Stimulated activated CD8-positive, alpha-beta memory T cell treated with anti-CD3 and anti-CD28 coated beads, Interleukin-15, amount 100 ng/mL, for 48 hours (primary cell): ENCODE measurements around the gene ENO3.

Source experiments
- DNase-seq, 2 donors: peaks; one replicate each; pipeline ENCODE4 v3.0.0-alpha.2; 2020; ENCODE audit warnings: low read depth in 2 of 2

Gene ENO3

DNA sequence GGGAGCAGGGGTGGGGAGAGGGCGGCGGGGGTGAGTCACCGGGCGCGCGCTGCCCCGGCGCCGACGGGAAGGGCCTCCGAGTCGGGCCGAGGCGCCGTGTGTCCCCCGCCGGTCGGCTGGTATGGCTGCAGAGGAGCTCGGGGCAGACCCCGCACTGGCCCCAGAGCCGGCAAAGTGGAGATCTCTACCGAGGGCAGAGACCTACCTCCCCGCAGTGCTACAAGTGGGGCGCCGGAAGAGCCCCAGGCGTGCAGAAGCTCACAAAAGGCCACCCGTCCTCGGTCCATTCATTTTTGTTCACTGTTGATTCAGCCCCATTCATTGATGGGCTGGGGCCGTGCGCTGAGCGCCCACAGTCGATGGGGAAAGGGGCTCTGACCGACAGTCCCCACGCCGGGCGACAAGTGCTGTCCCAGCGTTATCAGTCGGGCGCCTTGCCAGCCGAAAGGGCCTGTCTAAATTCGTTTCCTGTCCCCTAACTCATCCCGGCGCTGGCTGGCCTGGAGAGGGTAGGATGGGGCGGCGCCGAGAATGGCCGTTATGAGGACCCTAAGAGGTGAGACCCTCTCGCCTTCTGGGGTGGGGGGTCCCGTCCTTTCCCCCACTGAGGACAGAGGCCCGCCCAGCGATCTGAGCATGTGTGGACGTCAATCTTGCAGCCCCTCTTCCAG lies 709 bp upstream of the ENO3 start:
- no peak for DNase-seq

DNA sequence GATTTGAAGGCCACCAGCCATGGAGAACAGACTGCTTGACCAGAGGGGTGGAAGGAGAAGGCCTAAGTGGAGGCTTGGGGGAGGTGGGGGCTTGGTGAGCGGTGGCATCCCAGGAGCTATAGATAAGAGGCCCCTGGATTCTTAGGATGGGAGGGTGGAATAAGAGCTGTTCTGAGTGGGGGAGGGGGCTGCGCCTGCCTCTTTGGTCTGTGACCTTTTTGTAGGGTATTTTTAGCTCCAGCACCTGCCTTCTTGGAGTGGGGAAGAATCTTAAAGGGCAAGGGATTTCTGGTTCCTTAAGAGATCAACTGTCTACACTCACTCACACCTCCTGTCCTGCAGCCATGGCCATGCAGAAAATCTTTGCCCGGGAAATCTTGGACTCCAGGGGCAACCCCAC lies 567 bp downstream of the ENO3 start:
- DNase-seq: no peak

- DNase-seq: no peak
Measured at GRCh38 chr17:4953451-4953961, 2.6 kb downstream of the ENO3 start.

GRCh38 chr17:4955091-4955490 lies 4.2 kb downstream of the ENO3 start:
- DNase-seq: no peak

- no peak for DNase-seq
Measured at GRCh38 chr17:4956493-4957061, 5.7 kb downstream of the ENO3 start.

DNA sequence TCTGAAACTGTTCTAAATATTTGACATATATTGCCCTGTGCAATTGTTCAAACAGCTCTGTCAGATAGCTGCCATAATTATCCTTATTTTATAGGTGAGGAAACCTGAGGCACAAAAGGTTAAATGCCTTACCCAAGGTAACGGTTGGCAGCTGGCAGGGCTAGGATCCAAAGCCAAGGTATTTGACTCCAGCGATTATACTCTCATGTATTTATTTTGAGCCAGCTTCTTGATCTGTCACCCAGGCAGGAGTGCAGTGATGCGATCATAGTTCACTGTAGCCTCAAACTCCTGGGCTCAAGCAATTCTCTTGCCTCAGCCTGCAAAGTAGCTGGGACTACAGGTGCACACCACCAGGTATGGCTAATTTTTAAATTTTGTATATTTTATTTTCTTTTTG lies 7.2 kb downstream of the ENO3 start:
- no peak for DNase-seq

DNA sequence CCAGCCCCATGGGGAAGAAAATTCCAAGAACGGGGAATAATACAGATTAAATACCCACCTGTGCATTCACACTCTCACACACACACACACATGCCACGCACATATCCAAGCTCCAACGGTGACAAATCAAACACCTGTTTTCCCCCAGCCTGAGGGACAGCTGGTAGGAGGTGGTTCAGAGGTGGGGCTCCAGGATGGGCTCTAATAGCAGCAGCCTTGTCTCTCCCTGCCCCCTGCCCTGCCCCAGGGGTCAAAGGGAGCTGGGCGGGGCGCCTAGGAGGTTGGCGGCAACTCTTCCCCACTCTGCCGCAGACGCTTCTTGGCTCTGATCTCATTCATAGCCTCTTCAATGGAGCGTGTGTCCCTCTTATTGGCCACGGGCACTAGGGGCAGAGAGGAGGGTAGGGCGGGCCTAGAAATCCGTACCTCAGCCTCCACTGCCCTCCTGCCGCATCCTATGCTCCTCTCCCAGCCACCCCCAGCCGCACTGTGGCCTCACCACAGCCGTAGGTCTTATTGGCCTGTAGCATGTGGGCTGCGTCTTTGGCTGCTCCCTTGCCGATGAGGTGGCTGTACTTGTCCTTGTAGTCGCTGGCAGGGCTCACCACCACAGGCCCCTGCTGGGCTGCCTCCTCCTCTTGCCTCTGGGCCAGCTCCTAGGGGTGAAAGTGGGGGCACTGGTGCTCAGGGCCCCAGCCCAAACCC lies 8.5 kb downstream of the ENO3 start:
- no peak for DNase-seq

GRCh38 chr17:4960279-4960922 lies 9.5 kb downstream of the ENO3 start:
- DNase-seq: no peak

DNA sequence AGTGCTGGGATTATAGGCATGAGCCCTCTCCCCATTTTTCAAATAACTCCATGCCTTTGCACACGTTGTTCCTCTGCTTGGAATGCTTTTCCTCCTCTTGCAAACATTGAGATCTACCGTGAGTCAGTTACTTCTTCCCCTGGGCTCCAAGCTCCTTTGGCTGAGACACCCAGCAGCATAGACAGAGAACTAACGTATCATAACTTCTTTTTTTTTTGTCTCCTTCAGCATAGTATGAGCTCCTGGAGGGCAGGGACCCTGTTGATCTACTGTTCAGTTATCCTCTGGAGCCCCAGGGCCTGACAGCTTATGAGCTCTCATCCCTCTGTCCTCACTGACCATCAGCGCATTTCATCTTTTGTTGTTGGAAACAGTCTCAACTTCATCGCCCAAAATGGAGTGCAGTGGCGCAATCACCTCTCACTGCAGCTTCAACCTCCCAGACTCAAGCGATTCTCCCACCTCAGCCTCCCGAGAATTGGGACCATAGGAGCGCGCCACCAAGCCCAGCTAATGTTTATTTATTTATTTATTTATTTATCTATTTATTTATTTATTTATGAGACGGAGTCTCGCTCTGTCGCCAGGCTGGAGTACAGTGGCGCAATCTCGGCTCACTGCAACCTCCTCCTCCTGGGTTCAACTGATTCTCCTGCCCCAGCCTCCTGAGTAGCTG lies 14.5 kb downstream of the ENO3 start:
- DNase-seq: no peak

- DNase-seq: peak; percentile 87
Measured at GRCh38 chr17:4966844-4967538, 16.1 kb downstream of the ENO3 start.

DNA sequence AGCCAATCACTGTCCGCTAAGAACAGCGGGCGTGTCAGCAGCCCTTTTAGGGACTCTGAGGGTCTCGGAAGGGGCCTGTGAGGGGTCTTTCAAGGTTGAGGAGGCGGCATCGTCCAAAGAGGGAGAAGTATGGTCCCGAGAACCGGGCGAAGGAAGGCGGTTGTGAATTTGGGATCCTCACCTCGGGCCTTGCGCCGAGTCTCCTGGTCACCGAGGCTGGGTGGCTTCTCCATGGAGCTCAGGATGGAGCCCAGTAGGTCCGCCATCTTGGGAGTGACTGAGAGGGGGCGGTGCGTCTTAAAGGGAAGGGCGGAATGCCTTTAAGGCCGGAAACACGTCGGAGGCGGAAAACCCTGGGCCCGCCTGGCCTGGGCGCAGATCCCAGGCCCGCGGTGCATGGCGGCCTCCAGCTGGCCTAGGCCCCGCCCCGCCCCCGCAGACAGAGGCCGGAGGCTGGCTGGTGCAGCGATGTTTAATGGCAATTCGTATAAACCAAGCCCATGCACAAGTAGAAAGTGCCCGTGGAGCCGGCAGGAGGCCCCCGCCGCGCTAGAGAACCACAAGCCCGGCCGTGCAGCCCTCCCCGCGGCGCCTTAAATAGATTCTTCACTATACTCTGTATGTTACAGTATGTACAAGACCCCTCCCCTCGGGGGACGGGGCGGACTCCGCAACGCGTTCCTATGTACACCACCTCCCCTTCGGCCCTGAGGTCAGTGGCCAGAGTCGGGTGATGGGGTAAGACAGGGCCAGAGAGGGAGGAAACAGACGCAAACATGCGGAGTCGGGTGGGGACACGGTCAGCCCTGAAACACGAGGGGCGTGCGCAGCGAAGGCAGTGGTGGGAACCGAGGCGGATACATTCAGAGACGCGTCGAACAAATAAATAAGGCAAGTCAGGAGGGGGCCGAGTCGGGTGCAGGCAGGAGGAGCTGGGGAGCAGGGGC lies 16.9 kb downstream of the ENO3 start, which contains the start of gene SPAG7:
Gene SPAG7, minus strand, starts transcription at position 279 of the 947 bp plus-strand sequence. Its CDS starts 13 bp downstream, at position 266.
- DNase-seq: peak; percentile 86 to 88

DNA sequence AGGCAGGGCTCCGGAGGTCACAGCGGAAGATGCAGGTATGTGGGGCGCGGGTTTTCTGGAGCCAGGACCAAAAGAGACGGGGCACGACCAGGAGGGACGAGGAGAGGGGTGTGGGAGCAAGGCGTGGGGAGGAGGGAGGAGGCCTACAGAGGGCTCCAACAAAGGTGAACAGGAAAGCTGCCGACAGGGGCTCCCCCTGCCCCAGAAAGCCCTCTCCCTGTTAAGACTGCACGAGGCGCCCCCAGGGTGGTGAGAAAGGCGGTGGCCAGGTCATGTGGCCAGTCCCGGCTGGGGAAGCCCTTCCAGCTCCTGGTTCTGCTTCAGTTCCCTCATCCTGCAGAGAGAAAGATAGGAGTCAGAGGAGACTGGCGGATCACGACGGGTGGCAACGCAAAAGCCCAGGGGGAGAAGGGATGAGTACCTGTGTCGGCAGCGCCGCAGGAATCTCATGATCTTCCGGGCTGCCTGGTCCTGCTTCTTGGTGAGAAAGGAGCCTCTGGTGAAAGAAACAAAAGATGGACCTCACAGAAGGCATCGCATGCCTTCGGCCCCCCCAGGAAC lies 17.6 kb downstream of the ENO3 start:
- no peak for DNase-seq

GRCh38 chr17:4969047-4969550 lies 18.2 kb downstream of the ENO3 start:
- DNase-seq: peak in 1 of 2 donors; percentile 52

DNA sequence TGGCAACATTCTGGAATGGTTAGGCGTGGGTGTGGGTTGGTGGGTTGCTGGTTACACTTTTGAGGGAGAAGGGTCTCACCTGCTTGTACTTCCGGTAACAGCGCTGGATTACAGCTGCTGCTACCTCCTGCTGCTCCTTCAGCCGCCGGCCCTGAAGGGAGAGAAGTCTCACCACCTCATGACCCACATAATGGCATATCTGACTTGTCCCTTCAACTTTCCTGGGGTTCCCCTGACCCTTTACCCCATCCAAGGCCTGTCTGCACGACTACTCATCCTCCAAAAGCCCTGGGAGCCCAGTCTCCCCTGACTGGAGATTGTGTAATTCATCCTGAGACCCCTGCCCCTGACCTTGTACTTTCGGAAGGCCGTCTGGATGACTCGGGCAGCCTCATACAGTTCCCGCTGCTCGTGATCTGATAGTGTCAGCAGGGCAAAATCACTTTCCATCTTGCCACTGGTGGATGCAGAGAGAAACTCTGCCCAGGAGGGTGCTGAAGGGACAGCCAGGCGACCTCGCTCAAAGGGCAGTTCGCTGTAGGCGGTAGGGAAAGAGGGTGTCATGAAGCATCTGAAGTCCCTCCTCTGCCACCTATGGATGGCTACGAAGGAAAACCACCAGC lies 18.7 kb downstream of the ENO3 start:
- peak in 1 of 2 donors; percentile 40 for DNase-seq

GRCh38 chr17:4970273-4970672 lies 19.4 kb downstream of the ENO3 start:
- DNase-seq: no peak

GRCh38 chr17:4971826-4972225 lies 20.9 kb downstream of the ENO3 start:
- DNase-seq: no peak

DNA sequence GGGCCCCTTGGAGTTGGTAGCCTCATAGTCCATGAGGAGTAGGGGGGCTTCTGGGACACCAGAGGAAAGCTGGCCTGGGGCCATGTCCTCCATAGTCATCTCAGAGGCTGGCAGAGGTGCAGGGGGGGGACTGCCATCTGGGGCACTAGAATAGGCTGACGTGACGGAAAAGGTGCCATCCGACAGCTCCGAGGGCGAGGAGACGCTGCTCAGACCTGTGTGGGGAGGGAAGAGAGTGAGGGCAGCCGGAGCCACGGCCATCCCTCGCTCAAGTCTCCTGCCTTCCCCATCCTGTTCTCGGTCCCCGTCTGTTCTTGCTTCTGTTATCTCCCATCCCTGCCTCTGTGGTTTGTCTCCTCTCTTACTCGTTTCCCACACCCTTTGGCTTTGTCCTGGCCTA lies 21.4 kb downstream of the ENO3 start:
- DNase-seq: no peak

DNA sequence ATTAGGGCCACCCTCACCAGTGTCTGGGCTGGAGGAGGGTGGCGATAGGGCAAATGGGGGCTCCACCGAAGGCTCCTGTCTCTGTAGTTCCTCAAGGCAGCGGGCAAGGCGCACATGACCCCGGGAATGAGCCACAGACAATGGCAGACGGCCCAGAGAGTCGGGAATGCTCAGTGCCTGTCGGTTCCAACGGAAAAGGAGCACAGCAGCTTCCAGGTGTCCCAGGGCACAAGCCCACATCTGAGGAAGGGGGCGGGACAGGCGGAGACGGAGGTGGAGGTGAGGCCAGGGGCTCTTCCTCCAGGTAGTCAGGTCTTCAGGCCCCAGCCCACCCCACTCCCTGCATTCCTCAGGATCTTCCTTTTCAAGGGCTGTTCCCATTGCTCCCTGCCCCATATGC lies 21.8 kb downstream of the ENO3 start:
- DNase-seq: no peak
